C4-2B (cell line): Measurements from ENCODE around the gene C1QTNF1.

Source experiments
- H3K27ac ChIP-seq: fragments of 450-650 bp; 2 replicates; pipeline ENCODE4 v1.5.1; 2017
- CTCF ChIP-seq: fragments of 450-650 bp; conservative IDR thresholded peaks from 2 replicates; pipeline ENCODE4 v1.5.1; 2017; ENCODE audit warnings: mild to moderate bottlenecking
- ZFX ChIP-seq: fragments of 450-650 bp; IDR thresholded peaks from 2 replicates; pipeline ENCODE4 v1.6.1; 2017

Gene C1QTNF1

DNA sequence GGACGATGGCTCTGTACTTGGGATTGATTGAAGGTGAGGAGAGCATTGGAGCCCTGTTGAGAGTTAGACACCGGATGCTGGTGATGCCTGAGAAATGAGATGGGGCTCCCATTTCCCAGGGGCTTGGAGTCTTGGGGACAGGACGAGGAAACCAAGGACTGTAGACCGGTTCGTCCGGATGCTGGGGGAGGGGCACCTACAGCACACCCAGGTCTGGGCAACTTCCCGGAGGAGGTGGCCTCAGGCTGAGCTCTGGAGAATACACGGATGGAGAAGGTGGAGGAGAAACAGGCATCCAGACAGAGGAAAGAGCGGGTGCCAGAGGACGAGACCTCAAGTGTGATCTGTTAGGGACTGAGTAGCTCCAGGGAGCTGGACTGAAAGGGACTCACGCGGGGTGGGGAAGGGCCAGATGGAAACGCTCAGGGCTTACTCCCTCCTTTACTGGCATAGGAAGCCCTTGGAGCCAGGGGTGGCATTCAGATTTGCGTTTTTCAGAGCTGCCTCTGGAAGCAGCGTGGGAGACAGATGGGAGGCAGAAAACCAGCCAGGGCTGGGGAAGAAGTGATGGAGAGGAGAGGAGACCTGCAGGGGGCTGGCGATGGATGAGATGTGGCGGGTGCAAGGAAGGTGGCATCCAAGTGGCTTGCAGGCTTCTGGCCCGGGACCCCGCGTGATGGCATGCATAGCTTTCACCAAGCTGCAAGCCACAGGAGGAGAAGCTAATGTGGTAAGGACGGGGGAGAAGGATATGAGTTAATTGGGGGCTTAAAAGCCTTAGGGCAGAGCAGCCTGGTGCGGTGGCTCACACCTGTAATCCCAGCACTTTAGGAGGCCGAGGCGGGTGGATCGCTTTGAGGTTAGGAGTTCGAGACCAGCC is 8.3 kb downstream of the C1QTNF1 start:
- TF ChIP-seq ZFX: no peak
- no peak for TF ChIP-seq CTCF
- peak overlapping the region; percentile 25 for H3K27ac ChIP-seq

DNA sequence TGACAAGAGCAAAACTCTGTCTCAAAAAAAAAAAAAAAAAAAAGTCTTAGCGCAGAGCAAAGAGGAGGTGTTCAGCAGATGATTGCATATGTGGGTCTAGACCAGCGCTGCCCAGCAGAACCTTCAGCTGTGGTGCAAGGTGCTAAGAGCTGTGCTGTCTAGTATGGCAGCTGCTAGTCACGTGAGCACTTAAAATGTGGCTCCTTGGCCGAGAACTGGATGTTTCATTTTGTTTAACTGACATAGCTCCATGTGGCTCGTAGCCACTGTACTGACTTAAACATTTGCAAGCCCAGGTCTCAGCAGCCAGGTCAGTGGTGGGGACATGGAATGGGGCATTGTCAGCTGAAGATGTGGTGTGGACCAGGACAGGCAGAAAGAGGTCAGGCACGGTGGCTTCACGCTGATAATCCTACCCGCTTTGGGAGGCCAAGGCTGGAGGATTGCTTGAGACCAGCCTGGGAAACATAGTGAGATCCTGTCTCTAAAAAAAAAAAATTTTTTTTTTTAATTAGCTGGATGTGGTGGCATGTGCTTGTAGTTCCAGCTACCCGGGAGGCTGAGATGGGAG is 9.2 kb downstream of the C1QTNF1 start:
- peak overlapping the region; percentile 25; the same call in 1 of the 2 replicates for H3K27ac ChIP-seq

GRCh38 chr17:79033741-79034501 is 10.0 kb downstream of the C1QTNF1 start:
- H3K27ac ChIP-seq: no peak overlapping the region
- TF ChIP-seq CTCF (no peak), ZFX (no peak)

More for the DNA sequence above, 9.2 kb downstream of the C1QTNF1 start:
- TF ChIP-seq CTCF (no peak), ZFX (no peak)

DNA sequence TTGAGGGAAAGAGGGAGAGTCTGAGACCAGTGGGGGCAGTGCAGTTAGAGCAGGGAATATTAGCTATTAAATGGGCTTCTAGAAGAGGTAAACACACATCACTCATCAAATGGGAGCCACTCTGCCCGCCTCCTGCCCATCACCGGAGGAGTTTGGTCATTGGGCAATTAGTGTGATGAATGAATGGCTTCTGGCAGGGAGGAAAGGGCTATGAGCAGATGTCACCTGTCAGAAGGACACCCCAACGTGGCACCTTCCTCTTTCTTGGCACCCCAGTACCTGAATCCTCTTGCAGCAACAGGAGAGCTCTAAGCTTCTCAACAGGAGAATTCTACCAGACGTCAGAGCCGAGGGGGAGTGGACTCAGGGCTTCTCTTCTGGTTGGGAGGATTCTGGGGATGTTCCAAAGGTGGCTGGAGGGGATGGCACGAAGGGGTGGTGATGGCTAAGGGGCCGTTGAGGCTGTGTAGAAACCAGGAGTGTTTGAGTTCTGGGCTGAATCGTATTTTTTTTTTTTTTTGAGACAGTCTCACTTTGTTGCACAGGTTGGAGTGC is 11.0 kb downstream of the C1QTNF1 start:
- TF ChIP-seq CTCF: no peak
- no peak for TF ChIP-seq ZFX
- H3K27ac ChIP-seq: no peak overlapping the region

DNA sequence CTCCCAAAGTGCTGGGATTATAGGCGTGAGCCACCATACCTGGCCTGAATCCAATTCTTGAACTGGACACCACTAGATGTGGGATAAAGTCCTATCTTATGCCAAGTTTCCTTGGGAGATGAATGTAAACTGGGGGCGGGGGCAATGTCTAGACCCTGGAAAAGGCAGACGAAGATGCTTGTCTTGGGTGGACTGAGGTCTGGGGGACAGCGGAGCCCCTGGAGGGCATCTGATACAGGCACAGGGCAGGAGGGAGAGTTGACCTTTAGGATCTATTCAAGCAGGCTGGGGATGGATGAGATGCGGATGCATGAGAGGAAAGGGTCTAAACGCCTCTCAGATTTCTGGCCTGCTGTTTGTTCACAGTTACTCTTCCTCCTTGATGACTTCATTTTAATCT is 11.7 kb downstream of the C1QTNF1 start:
- no peak overlapping the region for H3K27ac ChIP-seq
- TF ChIP-seq CTCF: no peak
- no peak for TF ChIP-seq ZFX

- TF ChIP-seq ZFX (no peak), CTCF (no peak)
- H3K27ac ChIP-seq: no peak overlapping the region
Observed at GRCh38 chr17:79036181-79036580, 12.2 kb downstream of the C1QTNF1 start.
